Measurements from ENCODE around the gene EPS8L1.

- no peak for TF ChIP-seq CTCF (IDR thresholded peaks at IDR 0.05 in 8 of 11, conservative IDR thresholded peaks at IDR 0.05 in 3 of 11)
- TF ChIP-seq POLR2A (IDR thresholded peaks at IDR 0.05), result no peak
These were observed 27.2 kb upstream of the EPS8L1 start for GRCh38 chr19:55048446-55048845.

Data from spleen (tissue), 7 donors.